GM21390 (cell line): ENCODE data around the gene RNLS.
"Not testable (repeated sequence)": the region's sequence is repeated elsewhere in the genome, so short reads cannot be mapped to it uniquely, and the experiment has no call there.

Experiments used
- ATAC-seq: cut with Tn5 transposase; IDR thresholded peaks from one replicate; pipeline ENCODE4 v1.9.1; 2021; ENCODE audit not compliant: unreplicated experiment

RNLS gene

GRCh38 chr10:88392222-88392621, 190.9 kb downstream of the RNLS start:
- ATAC-seq: peak; percentile 88

- no peak for ATAC-seq
Measured at GRCh38 chr10:88390041-88390440, 193.1 kb downstream of the RNLS start.

- ATAC-seq: no peak
Measured at GRCh38 chr10:88389456-88389855, 193.7 kb downstream of the RNLS start.

DNA sequence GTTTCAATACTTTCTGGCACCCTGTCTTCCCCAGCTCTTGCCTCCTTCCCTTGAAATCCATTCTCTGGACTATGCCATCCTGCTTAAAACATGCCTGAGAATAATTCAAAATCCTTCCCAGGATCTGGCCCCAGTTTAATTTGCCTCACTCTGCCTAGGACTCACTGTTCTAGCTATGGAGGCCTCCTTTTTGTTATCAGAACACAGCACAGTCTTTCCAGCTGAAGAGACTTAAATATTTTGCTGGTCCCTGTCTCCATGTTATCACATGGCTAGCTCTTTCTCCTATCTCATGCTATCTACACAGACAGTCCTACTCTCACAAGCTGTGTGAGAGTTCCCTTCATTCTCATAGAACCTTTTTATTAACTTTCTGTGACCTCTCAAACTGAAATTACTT, 194.8 kb downstream of the RNLS start:
- ATAC-seq: no peak

- ATAC-seq: peak; percentile 45
Measured at GRCh38 chr10:88386821-88387773, 196.0 kb downstream of the RNLS start.

DNA sequence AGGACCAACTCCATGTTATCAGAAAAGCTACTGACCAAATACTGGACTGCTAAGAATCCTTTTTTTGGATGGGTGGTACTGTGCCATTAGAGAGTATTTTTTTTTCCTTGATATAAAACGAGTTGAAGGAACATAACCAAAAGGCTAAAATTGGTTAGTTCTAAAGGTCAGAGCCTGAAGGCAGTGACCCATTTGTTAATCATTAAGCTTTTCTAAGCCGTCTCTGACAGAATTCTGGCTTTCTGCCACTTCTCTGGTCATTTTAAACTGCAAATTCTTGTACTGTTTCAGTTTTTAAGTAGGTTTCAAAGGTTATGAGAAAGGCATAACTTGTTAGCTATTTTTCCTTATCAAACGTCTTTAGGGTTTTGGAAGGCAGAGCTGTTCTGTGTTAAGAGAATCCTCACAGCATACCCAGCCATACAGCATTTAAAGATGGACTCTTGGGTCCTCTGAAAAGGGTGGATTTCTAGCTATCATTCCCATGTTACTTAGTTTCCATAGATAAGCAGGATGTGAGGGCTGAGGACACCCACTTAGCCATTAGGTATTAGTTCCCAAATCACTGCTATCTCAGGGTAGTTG, 196.8 kb downstream of the RNLS start:
- peak; percentile 33 for ATAC-seq

- ATAC-seq: peak; percentile 65
Measured at GRCh38 chr10:88385601-88386203, 197.4 kb downstream of the RNLS start.

- no peak for ATAC-seq
Measured at GRCh38 chr10:88383276-88383675, 199.8 kb downstream of the RNLS start.

DNA sequence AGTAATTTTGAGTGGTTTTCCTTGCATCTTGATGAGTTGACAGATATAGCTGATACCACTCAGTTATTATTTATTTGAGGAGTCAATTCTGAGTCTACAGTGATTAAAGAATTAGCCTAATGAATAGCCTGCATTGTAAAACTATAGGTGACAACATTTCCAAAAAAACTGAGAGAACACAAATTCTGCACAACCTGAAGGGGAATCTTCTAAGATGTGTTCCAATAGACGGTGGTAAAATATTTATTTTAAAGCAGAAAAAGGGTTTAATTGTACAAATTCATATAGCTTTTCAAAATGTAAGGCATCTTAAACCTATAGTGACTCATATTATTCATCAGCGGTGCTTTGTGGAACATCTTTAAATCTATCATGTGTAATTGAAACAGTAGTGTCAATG, 200.4 kb downstream of the RNLS start:
- ATAC-seq: no peak

DNA sequence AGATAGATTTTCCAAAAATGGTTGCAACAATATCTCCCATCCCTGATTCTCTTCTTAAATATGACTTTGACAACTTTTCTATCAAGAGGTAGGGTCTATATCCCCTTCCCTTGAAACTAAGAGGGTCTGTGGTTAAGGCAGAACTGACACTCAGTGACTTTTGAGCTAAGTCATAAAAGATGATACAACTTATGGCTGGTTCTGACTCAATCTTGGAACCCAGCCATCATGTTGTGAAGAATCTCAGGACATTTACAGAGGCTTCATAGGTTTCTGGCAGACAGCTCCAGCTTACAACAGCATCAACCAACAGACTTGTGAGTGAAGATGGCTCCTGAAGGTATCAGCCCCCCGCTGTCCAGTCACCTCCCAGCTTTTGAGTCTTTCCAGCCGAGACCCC, 203.5 kb downstream of the RNLS start:
- ATAC-seq: no peak

DNA sequence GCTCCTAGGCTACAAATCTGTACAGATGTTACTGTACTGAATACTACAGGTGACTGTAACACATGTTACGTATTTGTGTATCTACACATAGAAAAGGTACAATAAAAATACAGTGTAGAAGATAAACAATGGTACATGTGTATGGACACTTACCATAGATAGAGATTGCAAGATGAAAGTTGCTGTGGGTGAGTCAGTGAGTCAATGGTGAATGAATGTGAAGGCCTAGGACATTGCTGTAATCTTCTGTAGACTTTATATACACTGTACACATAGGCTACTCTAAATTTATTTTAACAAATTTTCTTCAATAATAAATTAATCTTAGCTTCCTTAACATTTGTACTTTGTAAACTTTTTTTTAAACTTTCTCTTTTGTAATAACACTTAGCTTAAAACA, 205.6 kb downstream of the RNLS start:
- ATAC-seq: no peak

DNA sequence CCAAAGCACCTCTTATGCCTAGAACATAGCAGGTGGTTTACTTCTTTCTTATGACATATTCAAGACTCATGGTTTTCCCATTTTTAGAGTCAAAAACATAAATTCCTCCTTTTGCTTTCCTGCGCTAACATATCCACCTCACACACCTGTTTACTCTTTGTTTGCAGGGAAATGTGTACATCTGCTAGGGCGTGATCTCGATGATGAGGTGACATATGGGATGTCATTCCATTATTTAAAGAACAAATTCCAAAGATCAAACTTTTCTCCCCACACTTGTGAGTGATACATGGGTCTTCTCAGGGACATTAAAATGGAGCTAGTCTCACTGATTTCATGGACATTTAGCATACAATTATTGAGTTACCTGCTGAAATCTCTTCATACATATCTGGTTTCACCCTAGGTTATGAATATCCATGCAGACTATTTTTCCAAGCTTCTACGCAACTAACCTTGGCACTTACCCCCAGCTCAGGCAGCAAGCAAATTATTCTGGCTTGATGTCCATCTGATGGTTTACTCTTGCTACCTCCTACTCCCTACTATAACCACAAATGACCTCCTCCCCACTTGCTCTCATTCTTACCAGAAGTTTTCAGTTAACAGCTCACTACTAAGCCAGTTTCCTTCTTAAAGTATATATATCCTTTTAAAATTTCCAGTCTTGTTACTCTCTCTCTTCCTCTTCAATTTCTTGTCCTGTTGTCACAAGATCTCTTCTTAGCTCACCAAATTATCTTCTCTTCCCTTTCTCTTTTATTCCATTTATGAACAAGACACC, 208.5 kb downstream of the RNLS start:
- ATAC-seq: no peak

- ATAC-seq: no peak
Measured at GRCh38 chr10:88372881-88373592, 210.1 kb downstream of the RNLS start.

DNA sequence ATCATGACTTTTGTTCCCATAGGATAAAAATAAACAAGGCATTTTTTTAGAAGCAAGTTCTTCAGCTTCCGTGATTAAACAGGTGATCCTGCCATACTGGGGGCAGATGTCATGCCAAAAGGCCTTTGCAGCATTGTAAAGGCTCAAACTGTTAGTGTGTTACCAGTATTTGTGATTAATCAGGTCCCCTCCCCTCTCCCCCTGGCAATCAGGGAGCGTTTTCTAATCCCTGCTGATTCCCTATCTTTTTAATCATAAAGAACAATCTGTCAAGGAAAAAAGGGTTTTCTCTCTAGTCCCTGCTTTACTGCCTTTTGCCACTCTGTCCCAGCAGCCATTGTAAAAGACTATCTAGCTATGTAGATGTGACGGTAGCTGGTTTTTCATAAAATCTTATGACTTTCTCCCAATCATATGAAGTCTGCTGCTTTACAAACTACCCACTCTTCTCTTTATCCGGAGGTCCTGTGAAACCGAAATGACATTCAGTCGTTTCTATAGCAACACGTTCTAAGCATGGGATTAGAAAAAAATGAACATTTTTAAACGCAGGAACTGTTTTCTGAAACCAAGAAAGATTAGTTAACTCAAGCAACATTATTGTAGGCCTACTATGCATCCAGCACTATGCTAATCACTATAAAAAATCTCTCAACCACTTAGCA, 210.9 kb downstream of the RNLS start:
- ATAC-seq: no peak

- no peak for ATAC-seq
Measured at GRCh38 chr10:88370713-88371112, 212.4 kb downstream of the RNLS start.

DNA sequence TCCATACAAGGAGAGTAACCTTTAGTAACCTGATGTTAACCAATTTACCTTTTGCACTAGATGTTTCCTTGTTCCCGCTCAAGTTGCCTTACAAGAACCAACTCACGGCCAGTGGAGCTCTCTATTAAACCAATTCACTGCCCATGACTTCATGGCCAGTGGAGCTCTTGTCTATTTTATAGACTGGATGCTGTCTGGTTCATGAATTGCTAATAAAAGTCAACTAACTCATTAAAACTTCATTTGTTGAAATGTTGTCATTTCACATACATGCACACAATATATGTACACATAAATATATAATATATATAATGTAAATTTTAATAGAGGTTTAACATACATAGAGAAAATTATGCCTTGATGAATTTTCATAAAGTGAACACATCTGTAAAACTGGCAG, 216.3 kb downstream of the RNLS start:
- ATAC-seq: no peak

DNA sequence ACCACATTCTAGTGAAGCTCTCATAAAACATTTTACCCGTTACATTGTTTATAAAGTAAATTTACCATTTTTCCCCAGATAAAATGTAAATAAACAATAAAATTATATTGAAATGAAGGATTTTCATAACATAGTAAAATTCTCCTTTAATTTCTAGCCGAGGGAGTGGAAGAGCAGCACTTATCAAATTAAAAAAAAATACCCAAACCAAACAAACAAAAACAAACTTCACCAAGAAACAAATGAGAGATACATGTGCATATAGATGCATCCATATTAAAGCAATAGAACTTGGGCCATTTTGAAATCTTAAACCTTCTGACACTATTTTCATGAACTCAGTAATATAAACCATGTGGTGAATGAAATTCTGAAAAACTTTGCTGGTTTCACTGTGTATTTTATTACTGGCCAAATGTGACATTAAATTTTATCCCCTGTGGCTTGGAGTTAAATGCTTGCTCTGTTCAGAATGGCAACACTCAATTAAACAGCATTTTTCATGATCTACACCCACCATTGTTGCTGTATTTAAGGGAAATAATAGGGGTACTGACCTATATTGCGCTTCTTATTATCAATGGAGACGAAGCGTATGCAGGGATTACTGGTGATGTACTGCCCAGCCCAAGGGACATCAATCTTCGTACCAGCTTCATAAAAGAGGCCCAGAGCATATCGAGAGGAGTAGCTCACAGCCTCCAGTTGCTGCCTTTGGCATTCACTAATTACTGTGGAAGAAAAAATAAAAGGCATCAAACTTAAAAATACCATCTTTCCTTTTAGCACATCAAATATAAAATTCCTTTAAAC, 220.9 kb downstream of the RNLS start:
- no peak for ATAC-seq

GRCh38 chr10:88361494-88361893, 221.6 kb downstream of the RNLS start:
- no peak for ATAC-seq

DNA sequence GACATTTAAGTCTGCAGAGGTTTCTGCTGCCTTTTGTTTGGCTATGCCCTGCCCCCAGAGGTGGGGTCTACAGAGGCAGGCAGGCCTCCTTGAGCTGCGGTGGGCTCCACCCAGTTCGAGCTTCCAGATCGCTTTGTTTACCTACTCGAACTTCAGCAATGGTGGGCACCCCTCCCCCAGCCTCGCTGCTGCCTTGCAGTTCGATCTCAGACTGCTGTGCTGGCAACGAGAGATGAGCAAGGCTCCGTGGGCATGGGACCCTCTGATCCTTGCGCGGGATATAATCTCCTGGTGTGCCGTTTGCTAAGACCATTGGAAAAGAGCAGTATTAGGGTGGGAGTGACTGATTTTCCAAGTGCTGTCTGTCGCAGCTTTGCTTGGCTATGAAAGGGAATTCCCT, 227.4 kb downstream of the RNLS start:
- not testable (repeated sequence) for ATAC-seq
